ENCODE results near the gene CCT6B. TPM values are rescaled to one million over a fixed set of nuclear protein-coding genes. Genes with fewer than 3 reads are reported as not detected.
"Not testable (repeated sequence)": the region's sequence is repeated elsewhere in the genome, so short reads cannot be mapped to it uniquely, and the experiment has no call there.

The CCT6B gene
- total RNA-seq, 1 experiment from 2014 or later, result 1.7 TPM

GRCh38 chr17:34958438-34958837 is 2.8 kb downstream of the CCT6B start:
- no peak for DNase-seq
- Mint-ChIP-seq H3K27ac (no peak overlapping the region), H3K36me3 (ENCODE audit: insufficient read depth in 1 of 3, low read depth in 3 of 3) (peaks cover 4 to 8% (median 6%) of the 10 kb centered on the region in 3 experiments; a peak in 4 of 7 replicates), H3K4me3 (no peak overlapping the region), H3K27me3 (ENCODE audit: low read depth) (peaks cover 31% of the 10 kb centered on the region), H3K4me1 (peaks cover 6 to 15% of the 10 kb centered on the region in 2 experiments), H3K9me3 (peaks cover 0 to 3% of the 10 kb centered on the region in 2 experiments; a peak in 2 of 5 replicates)
- H3K4me2 ChIP-seq (ENCODE audit: insufficient read depth, insufficient read length, low read length), result no peak overlapping the region
- no peak overlapping the region for H3K18ac ChIP-seq (ENCODE audit: insufficient read length, low read depth, low read length)
- no peak for TF ChIP-seq CTCF (conservative IDR thresholded peaks at IDR 0.05)
- H3K79me2 ChIP-seq (ENCODE audit: insufficient read depth, low read length), result peaks cover 9% of the 10 kb centered on the region; the same call in 1 of the 2 replicates
- no peak overlapping the region for H3T11ph ChIP-seq (ENCODE audit: low read length)
- H4K8ac ChIP-seq (replicated peaks; ENCODE audit: insufficient read length, low read depth, low read length), result no peak overlapping the region
- peaks cover 9% of the 10 kb centered on the region for H3K23me2 ChIP-seq (ENCODE audit: insufficient read length, low read depth, low read length, poor library complexity, severe bottlenecking)
- no peak overlapping the region for H2BK120ac ChIP-seq (ENCODE audit: low read depth, low read length, poor library complexity, severe bottlenecking)
- no peaks in the 10 kb centered on the region; the same call in 1 of the 2 replicates for H3K27me3 ChIP-seq (ENCODE audit: insufficient read depth, low read length)
- no peaks in the 10 kb centered on the region for H3K9me3 ChIP-seq (ENCODE audit: control insufficient read depth, low read depth, low read length)
- no peak overlapping the region for H4K91ac ChIP-seq (ENCODE audit: insufficient read length, low read depth, low read length)
- H3K79me1 ChIP-seq (ENCODE audit: insufficient read depth, low read depth, low read length, poor library complexity, severe bottlenecking), result no peaks in the 10 kb centered on the region
- H3K14ac ChIP-seq (ENCODE audit: insufficient read depth, low read length), result no peak overlapping the region
- no peak overlapping the region for H3K4ac ChIP-seq (ENCODE audit: low read depth, low read length)
- H2BK15ac ChIP-seq (ENCODE audit: low read depth, low read length), result no peak overlapping the region
- no peak overlapping the region for H2BK20ac ChIP-seq (ENCODE audit: low read depth, low read length, poor library complexity, severe bottlenecking)
- no peak overlapping the region for H3K27ac ChIP-seq (ENCODE audit: insufficient read length, low read depth, low read length)
- H4K5ac ChIP-seq (ENCODE audit: insufficient read length, low read depth, low read length), result no peak overlapping the region
- no peak overlapping the region for H3K23ac ChIP-seq (ENCODE audit: insufficient read length, low read depth, low read length)
- WGBS (ENCODE audit: extremely low coverage, insufficient read length, low lambda C conversion rate), result no CpG with 5 or more reads among the region's 1 CpG
- no peak overlapping the region for H2BK12ac ChIP-seq (ENCODE audit: insufficient read length, low read depth, low read length)
- H4K20me1 ChIP-seq (ENCODE audit: control insufficient read depth, insufficient read depth, insufficient read length), result no peaks in the 10 kb centered on the region
- no peak overlapping the region for H2BK5ac ChIP-seq (ENCODE audit: insufficient read length, low read length)
- H3K4me1 ChIP-seq (ENCODE audit: insufficient read depth, low read length), result no peaks in the 10 kb centered on the region
- no peak overlapping the region for H2AK5ac ChIP-seq (ENCODE audit: insufficient read length, low read length)
- no peak overlapping the region for H3K56ac ChIP-seq (ENCODE audit: insufficient read length, low read depth, low read length)
- H3K9ac ChIP-seq (ENCODE audit: extremely low read depth, insufficient read length, low read length), result no peak overlapping the region
- no peak overlapping the region for H2AFZ ChIP-seq (ENCODE audit: low read length)

DNA sequence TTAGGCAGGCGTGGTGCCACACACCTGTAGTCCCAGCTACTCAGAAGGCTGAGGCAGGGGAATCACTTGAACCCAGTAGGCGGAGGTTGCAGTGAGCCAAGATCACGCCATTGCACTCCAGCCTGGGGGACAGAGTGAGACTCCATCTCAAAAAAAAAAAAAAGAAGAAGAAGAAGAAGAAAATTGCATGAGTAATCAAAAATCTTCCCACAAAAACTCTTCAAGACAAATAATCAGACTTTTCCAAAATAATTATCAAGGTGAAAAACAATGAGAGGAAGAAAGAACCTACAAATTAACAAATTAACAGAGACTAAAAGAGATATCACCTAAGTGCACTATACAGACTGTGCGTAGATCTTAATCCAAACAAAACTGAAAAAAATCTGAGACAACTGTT is 10.5 kb downstream of the CCT6B start:
- H4K5ac ChIP-seq (ENCODE audit: insufficient read length, low read depth, low read length); H3K18ac ChIP-seq (ENCODE audit: insufficient read length, low read depth, low read length); H3K9me3 ChIP-seq (ENCODE audit: control insufficient read depth, low read depth, low read length); H3T11ph ChIP-seq (ENCODE audit: low read length); H2BK120ac ChIP-seq (ENCODE audit: low read depth, low read length, poor library complexity, severe bottlenecking); H3K79me1 ChIP-seq (ENCODE audit: insufficient read depth, low read depth, low read length, poor library complexity, severe bottlenecking); H3K4me1 ChIP-seq (ENCODE audit: insufficient read depth, low read length); H2BK12ac ChIP-seq (ENCODE audit: insufficient read length, low read depth, low read length); H3K4ac ChIP-seq (ENCODE audit: low read depth, low read length); H3K79me2 ChIP-seq (ENCODE audit: insufficient read depth, low read length); H3K4me3 Mint-ChIP-seq; H2AFZ ChIP-seq (ENCODE audit: low read length); H3K56ac ChIP-seq (ENCODE audit: insufficient read length, low read depth, low read length); H2BK20ac ChIP-seq (ENCODE audit: low read depth, low read length, poor library complexity, severe bottlenecking); H3K27me3 ChIP-seq (ENCODE audit: insufficient read depth, low read length); H3K9ac ChIP-seq (ENCODE audit: extremely low read depth, insufficient read length, low read length); H2BK5ac ChIP-seq (ENCODE audit: insufficient read length, low read length); H4K91ac ChIP-seq (ENCODE audit: insufficient read length, low read depth, low read length); H3K23ac ChIP-seq (ENCODE audit: insufficient read length, low read depth, low read length); H3K27ac ChIP-seq (ENCODE audit: insufficient read length, low read depth, low read length); H3K9me3 Mint-ChIP-seq; H4K8ac ChIP-seq (replicated peaks; ENCODE audit: insufficient read length, low read depth, low read length); H3K4me1 Mint-ChIP-seq; H3K27ac Mint-ChIP-seq; H3K23me2 ChIP-seq (ENCODE audit: insufficient read length, low read depth, low read length, poor library complexity, severe bottlenecking); H3K36me3 Mint-ChIP-seq (ENCODE audit: insufficient read depth in 1 of 3, low read depth in 3 of 3); DNase-seq; H2BK15ac ChIP-seq (ENCODE audit: low read depth, low read length); H4K20me1 ChIP-seq (ENCODE audit: control insufficient read depth, insufficient read depth, insufficient read length); H2AK5ac ChIP-seq (ENCODE audit: insufficient read length, low read length); H3K14ac ChIP-seq (ENCODE audit: insufficient read depth, low read length); H3K4me2 ChIP-seq (ENCODE audit: insufficient read depth, insufficient read length, low read length): not testable (repeated sequence)
- peaks cover 17% of the 10 kb centered on the region for H3K27me3 Mint-ChIP-seq (ENCODE audit: low read depth)
- no CpG with 5 or more reads among the region's 4 CpGs for WGBS (ENCODE audit: extremely low coverage, insufficient read length, low lambda C conversion rate)

All from H9 (cell line).